GM18907 (cell line): ENCODE results near the gene B4GALNT3.

Experiments
- ATAC-seq: cut with Tn5 transposase; IDR thresholded peaks from one replicate; pipeline ENCODE4 v1.9.1; 2021; ENCODE audit warnings: mild to moderate bottlenecking, moderate library complexity; ENCODE audit not compliant: unreplicated experiment

The B4GALNT3 gene

DNA sequence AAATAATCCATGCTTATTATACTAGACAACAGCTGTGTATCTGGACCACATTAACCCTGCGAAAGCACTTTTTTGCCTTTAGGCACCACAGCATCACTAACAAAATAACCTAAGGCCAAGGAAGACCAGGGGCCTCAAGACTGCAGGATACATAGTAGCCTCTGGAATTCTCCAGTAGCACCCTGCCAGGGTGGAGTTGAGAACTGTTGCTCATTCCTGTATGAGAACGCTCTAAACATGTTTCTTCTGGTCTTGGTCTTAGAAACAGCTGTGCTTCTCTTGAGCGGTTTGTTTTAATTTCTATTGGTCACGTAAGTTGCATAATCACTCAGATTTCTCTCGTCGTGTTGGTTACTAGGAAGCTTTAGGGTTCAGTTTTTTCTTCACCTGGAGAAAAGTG lies 7.9 kb downstream of the B4GALNT3 start:
- ATAC-seq = no peak

DNA sequence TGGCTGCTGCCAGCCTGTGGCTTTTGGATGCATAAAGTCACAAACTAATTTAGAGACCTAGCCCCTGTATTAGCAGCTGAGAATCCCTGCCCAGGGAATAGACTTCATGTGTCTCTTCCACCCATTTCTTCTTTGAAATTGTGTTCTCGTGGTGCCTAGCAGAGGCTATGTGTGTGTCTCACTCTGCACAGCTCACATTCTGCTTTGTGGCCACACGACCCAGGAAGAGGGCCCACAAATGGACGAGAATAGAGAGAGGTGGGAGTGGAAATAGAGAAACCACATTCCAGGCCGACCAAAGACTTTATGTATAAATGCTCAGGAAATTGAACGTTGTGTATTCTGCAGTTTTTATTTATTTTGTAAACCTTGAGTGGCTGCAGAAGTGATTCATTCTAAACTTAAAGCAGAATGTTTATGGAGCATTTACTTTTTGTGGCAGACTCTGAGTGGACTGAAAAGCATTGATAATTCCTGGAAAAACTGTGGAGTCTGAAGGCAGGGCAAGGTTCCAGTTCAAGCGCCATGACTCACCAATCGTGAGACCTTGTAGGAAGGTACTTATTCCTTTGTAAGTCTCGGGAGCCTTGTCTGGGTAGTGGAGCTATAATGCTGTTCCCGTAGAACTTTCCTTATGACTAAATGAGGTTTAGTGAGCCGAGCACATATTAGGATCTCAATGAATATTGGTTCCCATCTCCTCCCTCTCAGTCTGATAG lies 9.1 kb downstream of the B4GALNT3 start:
- no peak for ATAC-seq

DNA sequence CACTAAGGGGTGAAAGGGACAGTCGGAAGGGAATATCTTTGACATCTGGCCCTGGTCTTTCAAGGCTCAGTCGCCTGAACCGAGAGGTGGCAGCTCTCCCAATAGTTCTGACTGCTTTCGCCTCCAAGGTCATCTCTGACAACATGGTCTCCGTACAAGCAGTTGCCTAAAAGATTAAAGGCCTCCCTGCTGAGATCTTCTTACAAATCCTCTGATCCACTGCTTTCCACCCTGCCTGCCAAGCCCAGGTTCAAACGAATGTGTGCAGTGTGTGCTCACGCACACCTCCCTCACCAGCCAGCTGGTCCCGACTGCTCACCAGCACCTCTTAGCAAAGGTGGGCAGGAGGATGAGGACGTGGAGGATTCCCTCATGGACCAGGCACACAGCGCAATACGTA lies 10.4 kb downstream of the B4GALNT3 start:
- no peak for ATAC-seq

- no peak for ATAC-seq
Measured at GRCh38 chr12:473198-473597, 13.5 kb downstream of the B4GALNT3 start.

- ATAC-seq = no peak
Measured at GRCh38 chr12:473863-474577, 14.3 kb downstream of the B4GALNT3 start.

- ATAC-seq = no peak
Measured at GRCh38 chr12:475286-475685, 15.5 kb downstream of the B4GALNT3 start.

GRCh38 chr12:479161-479560 lies 19.4 kb downstream of the B4GALNT3 start:
- ATAC-seq = no peak

DNA sequence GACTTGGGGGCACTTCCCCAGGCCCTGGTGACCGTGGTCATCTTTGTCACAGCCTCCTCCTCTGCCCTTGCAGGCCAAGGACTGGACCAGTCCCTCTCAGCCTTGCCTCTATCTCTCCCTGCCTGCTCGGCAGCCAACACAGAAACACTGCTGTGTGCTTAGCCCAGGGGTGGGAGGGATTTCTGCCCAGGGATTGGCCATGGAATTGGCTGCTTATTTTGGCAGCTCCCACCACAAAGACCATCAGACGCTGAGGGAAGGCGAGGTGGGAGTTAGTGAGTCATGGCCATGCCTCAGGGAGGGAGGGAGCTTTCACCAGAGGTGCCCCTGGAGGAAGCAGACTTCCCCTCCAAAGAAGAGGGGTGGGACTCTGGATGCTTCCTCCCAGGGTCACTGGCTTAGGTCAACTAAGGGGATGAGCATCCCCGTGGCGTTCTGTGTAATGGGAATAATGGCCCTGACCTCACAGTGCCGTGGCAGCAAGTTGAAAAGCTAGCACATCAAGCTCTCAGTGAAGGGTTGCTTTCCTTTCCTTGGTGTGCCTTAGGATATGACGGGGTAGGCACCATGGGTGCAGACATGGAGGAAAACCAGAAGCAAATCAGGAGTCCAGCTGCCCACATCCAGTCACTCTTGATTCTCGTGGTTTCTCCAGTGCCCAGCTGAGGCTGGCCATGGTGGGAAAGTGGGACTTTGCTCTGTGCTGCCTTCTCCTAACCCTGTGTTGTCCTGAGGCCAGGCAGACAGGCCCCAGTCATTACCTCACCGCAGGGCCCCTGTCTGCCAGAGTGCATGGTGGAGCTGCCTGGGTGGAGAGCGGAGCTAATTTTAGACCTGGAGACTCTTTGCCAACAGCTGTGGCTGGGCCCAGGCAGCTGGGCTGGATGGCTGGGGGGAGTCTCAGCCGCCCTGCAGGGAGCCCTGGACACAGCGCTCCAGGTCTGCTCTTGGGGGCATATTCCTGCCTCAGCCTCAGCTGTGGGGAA lies 21.4 kb downstream of the B4GALNT3 start:
- ATAC-seq = no peak

GRCh38 chr12:482061-482460 lies 22.3 kb downstream of the B4GALNT3 start:
- ATAC-seq = no peak

GRCh38 chr12:484096-484495 lies 24.4 kb downstream of the B4GALNT3 start:
- no peak for ATAC-seq

DNA sequence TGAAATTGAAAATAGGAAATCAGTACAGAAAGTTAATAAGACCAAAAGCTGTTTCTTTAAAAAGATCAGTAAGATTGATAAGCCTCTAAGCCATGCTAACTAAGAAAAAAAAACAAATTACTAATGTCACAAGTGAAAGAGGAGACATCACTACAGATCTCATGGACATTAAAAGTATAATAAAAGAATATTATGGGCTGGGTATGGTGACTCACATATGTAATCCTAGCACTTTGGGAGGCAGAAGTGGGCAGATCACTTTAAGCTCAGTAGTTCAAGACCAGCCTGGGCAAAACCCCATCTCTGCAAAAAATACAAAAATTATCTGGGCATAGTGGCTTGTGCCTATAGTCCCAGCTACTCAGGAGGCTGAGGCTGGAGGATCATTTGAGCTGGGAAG lies 30.5 kb downstream of the B4GALNT3 start:
- ATAC-seq = no peak

GRCh38 chr12:495466-495865 lies 35.7 kb downstream of the B4GALNT3 start:
- no peak for ATAC-seq

DNA sequence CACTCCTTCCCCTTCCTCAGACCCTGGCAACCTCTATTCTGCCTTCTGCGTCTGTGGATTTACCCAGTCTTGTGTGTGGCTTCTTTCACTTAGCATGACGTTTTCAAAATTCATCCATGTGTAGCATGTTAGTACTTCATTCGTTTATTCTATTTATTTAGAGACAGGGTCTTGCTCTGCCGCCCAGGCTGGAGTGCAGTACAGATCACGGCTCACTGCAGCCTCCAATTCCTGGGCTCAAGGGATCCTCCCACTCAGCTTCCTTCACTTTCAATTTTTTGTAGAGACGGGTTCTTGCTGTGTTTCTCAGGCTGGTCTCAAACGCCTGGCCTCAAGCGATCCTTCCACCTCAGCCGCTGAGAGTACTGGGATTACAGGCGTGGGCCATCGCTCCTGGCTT lies 37.0 kb downstream of the B4GALNT3 start:
- ATAC-seq = no peak

GRCh38 chr12:497501-498160 lies 37.9 kb downstream of the B4GALNT3 start:
- ATAC-seq = no peak

GRCh38 chr12:499837-500458 lies 40.2 kb downstream of the B4GALNT3 start:
- ATAC-seq = no peak

- no peak for ATAC-seq
Measured at GRCh38 chr12:501722-502447, 42.1 kb downstream of the B4GALNT3 start.

DNA sequence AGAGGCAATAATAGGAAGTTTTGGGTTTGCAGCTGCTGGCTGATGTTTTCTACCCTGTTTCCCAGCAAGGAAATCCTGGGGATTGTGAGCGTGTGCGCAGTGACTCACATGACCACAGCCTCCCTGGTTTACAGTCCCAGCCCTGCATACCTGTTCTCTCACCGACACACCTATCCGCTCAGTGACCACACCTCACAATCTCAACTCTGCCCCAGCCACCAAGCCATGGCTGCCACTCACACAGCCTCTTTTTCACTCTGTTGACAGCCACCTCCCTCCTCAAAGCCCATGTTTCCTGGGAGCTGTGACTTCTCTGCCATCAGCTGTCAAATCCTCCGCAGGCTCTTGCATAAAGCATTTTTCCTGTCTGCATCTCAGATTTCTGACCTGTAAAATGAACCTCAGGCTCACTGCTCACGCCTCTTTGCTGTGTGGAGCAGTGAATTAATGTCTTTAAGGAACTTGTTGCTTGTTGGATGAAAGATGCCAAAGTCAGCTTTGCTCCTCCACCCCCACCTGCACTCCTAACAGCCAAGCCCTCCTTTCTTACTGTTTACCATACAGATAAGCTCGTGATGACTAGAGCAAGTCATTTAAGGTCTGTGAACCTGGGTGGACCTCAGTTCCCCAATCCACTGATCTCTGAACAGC lies 43.5 kb downstream of the B4GALNT3 start:
- ATAC-seq = no peak

- no peak for ATAC-seq
Measured at GRCh38 chr12:505221-505620, 45.5 kb downstream of the B4GALNT3 start.

DNA sequence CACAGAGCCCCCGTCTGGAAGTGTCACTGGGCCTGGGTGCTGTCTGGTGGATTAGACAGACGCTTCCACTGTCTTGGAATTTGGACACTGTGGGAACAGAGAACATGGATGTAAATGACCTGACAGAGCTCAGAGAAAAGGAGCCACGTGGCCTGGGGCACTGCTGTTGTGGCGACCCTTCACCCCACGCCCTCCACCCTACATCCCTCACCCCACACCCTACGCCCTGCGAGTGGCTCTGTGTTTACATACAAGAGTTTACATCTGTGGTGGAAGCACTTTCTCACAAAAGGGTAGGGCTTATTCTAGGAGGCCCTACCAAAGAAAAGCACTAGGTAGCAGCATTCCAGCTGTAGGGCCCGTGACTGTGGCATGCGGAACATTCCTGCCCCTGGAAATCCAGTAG lies 47.7 kb downstream of the B4GALNT3 start:
- ATAC-seq = no peak
